GM21528 (cell line): ENCODE measurements around the gene SPIN1.

Experiments
- ATAC-seq: cut with Tn5 transposase; IDR thresholded peaks from one replicate; pipeline ENCODE4 v1.9.1; 2021; ENCODE audit warnings: mild to moderate bottlenecking, moderate library complexity; ENCODE audit not compliant: unreplicated experiment, low FRiP score

Gene SPIN1

DNA sequence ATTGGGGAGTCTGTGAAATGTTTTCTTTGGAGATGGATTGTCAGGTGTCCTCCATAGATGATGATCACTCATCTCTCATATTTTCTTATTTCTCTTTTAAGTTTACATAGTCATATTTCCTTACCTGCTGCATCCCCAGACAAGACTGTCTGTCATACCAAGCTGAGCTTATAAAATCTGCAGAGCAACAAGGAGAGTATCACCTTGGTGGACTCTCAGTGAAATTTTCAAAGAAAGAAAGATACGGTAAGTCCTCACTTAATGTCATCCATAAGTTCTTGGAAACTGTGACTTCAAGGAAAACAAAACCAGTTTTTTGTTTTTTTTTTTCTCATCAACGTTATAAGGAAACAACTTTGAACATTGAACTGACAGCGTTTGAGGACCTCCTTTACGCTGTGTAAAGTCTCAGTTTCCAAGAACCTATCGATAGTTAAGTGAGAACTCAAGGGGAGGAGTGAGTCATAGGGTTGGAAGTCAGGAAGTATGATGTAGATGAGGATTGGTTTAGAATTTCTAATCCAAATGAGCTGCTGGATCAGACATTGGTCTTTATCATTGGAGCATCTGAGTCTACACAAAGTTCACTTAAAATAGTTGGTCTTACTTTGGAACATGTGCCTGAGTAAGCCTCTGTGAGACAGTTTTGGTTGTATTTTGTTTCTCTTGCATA, 45.5 kb downstream of the SPIN1 start:
- ATAC-seq: no peak

DNA sequence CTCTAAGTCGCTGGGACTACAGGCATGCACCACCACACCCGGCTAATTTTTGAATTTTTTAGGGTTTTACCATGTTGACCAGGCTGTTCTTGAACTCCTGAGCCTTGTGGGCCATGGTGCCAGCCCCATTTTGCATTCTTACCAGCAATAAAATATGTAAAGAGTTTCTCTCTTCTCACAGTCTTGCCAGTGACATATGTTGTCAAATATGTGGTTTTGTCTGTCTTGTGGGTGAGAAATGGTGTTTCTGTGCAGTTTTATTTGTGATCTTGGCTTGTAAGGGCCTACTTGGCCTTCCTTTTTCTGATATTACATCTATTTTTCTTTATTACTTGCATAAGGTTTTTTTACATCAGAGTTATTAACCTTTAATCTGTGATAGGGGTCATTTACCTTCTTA, 47.1 kb downstream of the SPIN1 start:
- ATAC-seq: no peak

DNA sequence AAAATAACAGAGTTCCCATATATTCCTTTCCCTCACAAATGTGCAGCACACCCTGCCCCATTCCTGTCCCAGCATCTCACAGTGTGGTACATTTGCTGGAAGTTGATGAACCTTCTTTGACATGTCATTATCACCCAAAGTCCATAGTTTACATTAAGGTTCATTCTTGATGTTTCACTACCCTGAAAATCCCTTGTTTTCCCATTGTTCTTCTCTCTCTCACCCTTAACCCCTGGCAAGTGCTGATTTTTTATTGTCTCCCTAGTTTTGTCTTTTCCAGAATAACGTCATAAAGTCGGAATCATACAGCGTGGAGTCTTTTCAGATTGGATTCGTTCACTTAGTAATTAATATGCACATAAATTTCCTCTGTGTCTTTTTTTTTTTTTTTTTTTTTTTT, 48.1 kb downstream of the SPIN1 start:
- ATAC-seq: no peak

GRCh38 chr9:88437210-88438146, 49.2 kb downstream of the SPIN1 start:
- ATAC-seq: no peak

GRCh38 chr9:88438811-88439210, 50.6 kb downstream of the SPIN1 start:
- no peak for ATAC-seq

DNA sequence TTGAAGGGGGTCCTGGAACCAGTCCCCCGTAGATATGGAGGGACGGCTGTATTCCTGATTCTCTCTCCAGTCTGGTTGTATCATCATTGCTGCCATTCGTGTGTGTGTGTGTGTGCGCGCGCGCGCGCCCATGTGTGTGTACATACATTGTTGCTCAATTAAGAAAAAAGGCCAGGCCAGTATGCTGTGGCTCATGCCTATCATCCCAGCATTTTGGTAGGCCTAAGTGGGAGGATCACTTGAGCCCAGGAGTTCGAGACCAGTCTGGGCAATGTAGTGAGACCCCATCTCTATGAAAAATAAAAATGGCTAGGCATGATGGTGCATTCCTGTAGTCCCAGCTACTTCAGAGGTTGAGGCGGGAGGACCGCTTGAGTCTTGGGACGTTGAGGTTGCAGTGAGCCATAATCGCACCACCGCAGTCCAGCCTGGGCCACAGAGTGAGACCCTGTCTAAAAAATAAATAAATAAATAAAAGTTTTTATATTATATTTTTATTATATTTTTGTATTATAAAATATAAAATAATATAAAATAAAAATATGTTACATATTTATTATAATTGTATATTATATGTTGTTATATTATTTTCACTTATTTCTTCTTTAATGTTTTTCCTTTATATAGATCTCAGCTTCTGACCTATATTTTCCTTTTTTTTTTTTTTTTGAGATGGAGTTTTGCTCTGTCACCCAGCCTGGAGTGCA, 53.2 kb downstream of the SPIN1 start:
- no peak for ATAC-seq

DNA sequence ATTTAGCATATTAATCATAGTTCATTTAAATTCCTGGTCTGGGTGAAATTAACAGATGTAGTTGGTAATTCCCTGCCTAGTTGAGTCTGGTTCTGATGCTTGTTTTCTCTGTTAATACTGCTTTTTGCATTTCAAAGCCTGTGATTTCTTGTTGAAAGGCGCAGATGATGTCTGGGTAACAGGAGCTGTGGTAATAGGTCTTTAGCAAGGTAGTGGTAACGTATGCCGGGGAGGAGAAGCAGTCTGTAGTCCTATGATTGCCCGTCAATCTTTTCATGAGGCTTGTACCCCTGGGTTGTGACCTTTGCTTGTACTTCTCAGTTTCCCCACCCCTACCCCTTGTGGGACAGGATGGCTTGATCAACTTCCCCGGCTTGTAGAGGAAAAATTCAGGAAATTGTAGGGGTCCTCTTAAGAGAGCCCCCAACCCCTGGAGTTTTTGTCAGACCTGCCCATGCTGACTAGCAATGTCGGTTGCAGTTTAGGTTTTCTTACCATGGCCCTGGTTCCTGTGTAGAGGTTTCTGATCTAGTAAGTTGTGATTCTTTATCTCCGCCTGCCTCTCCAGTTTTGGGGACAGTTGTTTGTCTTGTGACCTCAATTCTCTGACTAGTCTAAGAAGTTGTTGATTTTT, 55.4 kb downstream of the SPIN1 start:
- no peak for ATAC-seq

GRCh38 chr9:88446728-88447127, 58.5 kb downstream of the SPIN1 start:
- ATAC-seq: no peak

DNA sequence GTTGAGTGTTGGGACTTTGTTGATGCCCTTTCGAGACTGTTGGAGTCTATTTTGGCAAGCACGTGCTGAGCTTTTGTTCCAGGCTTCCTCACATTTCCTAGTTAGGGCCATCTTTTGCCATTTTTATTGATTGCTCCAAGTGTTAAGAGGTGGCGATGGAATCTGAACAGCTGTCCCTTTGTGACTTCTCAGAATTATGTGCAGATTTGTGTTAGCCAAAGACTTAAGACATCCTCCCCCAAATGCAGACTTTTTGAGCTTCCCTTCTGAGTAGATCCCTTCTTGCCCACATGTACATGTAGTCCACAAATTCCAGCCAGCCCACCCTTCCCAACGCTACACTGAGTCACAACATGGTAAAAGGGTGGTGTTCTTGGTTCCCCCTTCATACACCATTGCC, 59.2 kb downstream of the SPIN1 start:
- no peak for ATAC-seq

- no peak for ATAC-seq
These were observed 62.9 kb downstream of the SPIN1 start for GRCh38 chr9:88451160-88451559.

GRCh38 chr9:88458716-88459465, 70.6 kb downstream of the SPIN1 start:
- no peak for ATAC-seq

DNA sequence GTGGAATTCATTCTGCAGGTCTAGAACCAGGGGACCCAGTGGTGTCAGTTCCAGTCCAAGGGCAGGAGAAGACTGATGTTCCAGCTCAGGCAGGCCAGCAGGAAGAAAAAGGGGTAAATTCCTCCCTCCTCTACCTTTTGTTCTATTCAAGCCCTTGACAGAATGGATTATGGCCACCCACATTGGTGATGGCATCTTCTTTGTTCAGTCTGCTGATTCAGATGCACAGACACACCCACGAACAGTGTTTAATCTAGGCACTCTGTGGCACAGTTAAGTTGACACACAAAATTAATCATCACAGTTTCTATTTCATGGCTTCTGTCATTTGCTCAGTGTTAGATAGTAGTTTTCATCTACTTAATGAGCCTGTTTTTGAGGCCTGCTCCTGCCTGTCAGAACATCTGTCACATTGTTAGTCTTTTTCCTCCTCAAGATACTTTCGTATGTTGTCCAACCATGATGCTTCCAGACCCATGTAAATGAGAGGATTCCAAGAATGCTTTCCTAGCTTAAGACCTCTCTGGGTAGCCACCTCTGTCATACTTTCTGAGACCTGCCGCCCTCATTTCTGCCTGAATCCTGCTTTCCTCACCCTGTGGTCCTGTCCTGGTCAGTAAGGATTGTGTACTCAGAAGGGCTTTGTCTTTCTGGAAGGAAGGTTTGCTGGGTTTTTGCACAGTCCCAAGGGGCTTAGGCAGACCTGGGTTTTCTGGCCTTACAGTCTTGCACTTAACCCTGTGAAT, 72.5 kb downstream of the SPIN1 start:
- ATAC-seq: no peak

DNA sequence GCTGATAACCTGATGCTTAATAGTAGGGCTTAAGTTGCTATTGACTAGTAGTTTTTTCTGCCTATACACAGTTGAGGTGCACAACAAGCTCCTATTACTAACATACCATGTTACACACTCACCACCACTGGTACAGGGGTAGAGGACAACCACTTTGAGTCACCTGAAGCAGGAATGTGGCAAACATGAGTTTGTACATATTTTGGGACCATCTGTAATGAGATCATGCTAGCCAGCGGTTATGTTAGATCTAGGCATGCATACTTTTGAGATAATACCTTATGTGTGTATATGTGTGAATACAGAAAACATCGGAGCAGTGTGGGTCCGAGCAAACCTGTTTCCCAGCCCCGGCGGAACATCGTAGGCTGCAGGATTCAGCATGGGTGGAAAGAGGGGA, 73.9 kb downstream of the SPIN1 start:
- no peak for ATAC-seq

DNA sequence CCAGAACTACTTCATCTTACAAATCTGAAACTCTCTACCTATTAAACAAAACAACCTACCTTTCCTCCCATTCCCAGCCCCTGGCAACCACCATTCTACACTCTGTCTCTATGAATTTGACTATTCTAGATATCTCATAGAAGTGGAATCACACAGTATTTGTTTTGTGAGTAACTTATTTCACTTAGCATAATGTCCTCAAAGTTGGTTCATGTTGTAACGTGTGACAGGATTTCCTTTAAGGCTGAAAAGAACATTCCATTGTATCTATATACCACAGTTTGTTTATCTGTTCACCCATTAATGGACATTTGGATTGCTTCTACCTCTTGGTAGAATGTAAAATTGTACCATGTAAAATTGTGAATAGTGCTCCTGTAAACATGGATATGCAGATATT, 76.6 kb downstream of the SPIN1 start:
- no peak for ATAC-seq

DNA sequence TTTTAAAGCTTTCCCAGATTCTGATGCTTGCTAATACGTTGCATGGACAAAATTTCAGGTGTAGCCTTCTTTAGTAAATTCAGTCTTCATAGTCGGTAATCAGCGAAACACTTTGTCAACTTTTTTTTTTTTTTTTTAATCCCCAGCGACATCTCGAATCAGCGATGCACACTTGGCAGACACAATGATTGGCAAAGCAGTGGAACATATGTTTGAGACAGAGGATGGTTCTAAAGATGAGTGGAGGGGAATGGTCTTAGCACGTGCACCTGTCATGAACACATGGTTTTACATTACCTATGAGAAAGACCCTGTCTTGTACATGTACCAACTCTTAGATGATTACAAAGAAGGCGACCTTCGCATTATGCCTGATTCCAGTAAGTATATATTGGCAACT, 80.0 kb downstream of the SPIN1 start:
- ATAC-seq: no peak

- no peak for ATAC-seq
These were observed 88.4 kb downstream of the SPIN1 start for GRCh38 chr9:88476491-88477271.

GRCh38 chr9:88477300-88477751, 89.1 kb downstream of the SPIN1 start:
- ATAC-seq: no peak

DNA sequence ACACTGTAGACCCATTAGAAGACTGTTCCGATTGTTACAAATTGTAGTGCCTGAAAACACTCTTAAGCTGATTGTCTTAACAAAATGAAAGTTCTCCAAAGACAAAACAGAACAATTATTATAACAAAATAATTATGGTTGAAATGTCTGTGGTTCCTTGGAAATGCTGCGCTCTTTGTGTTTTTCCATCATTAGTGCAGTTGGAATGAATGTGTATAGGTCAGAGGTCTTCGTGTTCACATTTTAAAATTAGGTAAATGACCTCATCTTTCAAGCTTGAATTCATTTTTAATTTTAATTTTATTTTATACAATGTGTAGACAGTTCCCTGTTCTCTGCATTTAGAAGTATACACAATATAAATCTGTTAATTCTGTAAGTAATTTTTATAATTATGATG, 90.0 kb downstream of the SPIN1 start:
- ATAC-seq: no peak

GRCh38 chr9:88481933-88482332, 93.7 kb downstream of the SPIN1 start:
- no peak for ATAC-seq
